ENCODE results near the gene DPH1.

DNA sequence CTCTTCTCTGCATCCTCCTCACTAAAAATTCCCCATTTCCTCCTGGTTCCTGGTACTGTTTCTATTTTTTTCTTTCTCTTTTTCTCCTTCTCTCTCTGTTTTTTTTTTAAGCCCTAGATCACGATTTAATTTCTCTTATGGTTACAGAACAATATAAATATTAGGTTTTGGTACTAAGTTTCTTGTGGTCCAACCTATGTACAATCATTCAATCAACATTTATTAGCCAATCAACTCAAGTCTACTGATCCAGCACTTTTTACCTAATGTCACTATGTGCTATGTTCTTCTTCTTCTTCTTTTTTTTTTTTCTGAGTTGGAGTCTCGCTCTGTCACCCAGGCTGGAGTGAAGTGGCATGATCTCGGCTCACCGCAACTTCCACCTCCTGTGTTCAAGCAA lies 17.5 kb upstream of the DPH1 start:
- TF ChIP-seq, protein P1, sequence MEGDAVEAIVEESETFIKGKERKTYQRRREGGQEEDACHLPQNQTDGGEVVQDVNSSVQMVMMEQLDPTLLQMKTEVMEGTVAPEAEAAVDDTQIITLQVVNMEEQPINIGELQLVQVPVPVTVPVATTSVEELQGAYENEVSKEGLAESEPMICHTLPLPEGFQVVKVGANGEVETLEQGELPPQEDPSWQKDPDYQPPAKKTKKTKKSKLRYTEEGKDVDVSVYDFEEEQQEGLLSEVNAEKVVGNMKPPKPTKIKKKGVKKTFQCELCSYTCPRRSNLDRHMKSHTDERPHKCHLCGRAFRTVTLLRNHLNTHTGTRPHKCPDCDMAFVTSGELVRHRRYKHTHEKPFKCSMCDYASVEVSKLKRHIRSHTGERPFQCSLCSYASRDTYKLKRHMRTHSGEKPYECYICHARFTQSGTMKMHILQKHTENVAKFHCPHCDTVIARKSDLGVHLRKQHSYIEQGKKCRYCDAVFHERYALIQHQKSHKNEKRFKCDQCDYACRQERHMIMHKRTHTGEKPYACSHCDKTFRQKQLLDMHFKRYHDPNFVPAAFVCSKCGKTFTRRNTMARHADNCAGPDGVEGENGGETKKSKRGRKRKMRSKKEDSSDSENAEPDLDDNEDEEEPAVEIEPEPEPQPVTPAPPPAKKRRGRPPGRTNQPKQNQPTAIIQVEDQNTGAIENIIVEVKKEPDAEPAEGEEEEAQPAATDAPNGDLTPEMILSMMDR (IDR thresholded peaks at IDR 0.05): no peak
- no peak for TF ChIP-seq POLR2A (IDR thresholded peaks at IDR 0.05)
